Keratinocyte (primary cell): Measurements from ENCODE around the gene MED12. TPM values are rescaled to one million over a fixed set of nuclear protein-coding genes. Genes with fewer than 3 reads are reported as not detected.

Source experiments
- DNase-seq: peaks from one replicate; pipeline ENCODE4 v3.0.0-alpha.2; 2011; ENCODE audit warnings: low read depth, missing footprints, low spot score
- FAIRE-seq: peaks from 2 replicates; lab custom pipeline; 2011; peaks lifted over from hg19 to GRCh38; lab: Jason Lieb, UNC
- H2AFZ ChIP-seq: 2 replicates; pipeline ENCODE4 v1.6.0; 2012; ENCODE audit warnings: low read length, control low read depth, inconsistent platforms; ENCODE audit not compliant: control insufficient read depth
- H3K27ac ChIP-seq: 2 replicates; pipeline ENCODE4 v1.5.1; 2011; ENCODE audit warnings: low read length; ENCODE audit not compliant: control insufficient read depth, insufficient read depth
- H3K27me3 ChIP-seq: 3 replicates; pipeline ENCODE4 v1.6.0; 2011; ENCODE audit warnings: low read length; ENCODE audit not compliant: control insufficient read depth, insufficient read depth; ENCODE audit errors: extremely low read depth
- H3K36me3 ChIP-seq, 2 experiments: 2 replicates in 1 of 2; 3 replicates in 1 of 2; pipeline ENCODE4 v1.5.1; 2011; ENCODE audit warnings: low read length in 2 of 2, mild to moderate bottlenecking in 1 of 2; ENCODE audit not compliant: control insufficient read depth in 2 of 2, insufficient read depth in 2 of 2; ENCODE audit errors: extremely low read depth in 1 of 2
- H3K4me1 ChIP-seq: 3 replicates; pipeline ENCODE4 v1.5.1; 2011; ENCODE audit warnings: low read length; ENCODE audit not compliant: control insufficient read depth, insufficient read depth; ENCODE audit errors: extremely low read depth
- H3K4me2 ChIP-seq: 3 replicates; pipeline ENCODE4 v1.6.0; 2011; ENCODE audit warnings: low read depth, low read length; ENCODE audit not compliant: control insufficient read depth, insufficient read depth; ENCODE audit errors: extremely low read depth
- H3K4me3 ChIP-seq, 3 experiments: fragments of 200-600 bp in 1 of 3; sonication (generic) in 1 of 3; 2 replicates in 2 of 3; 3 replicates in 1 of 3; pipeline ENCODE4 v1.5.1; 2011 to 2016; ENCODE audit warnings: low read length in 3 of 3, mild to moderate bottlenecking in 3 of 3, control low read depth in 2 of 3, inconsistent platforms in 1 of 3, low read depth in 1 of 3, mixed read lengths in 1 of 3, mixed run types in 1 of 3, moderate library complexity in 1 of 3; ENCODE audit not compliant: control insufficient read depth in 2 of 3, insufficient read depth in 2 of 3; ENCODE audit errors: extremely low read depth in 1 of 3
- H3K79me2 ChIP-seq: 2 replicates; pipeline ENCODE4 v1.6.0; 2012; ENCODE audit warnings: low read length; ENCODE audit not compliant: control insufficient read depth, insufficient read depth
- H3K9ac ChIP-seq: 3 replicates; pipeline ENCODE4 v1.6.0; 2011; ENCODE audit warnings: low read length; ENCODE audit not compliant: control insufficient read depth, insufficient read depth; ENCODE audit errors: extremely low read depth
- H3K9me1 ChIP-seq: 3 replicates; pipeline ENCODE4 v1.6.0; 2011; ENCODE audit warnings: low read length; ENCODE audit not compliant: control insufficient read depth, insufficient read depth; ENCODE audit errors: extremely low read depth
- H3K9me3 ChIP-seq: 2 replicates; pipeline ENCODE4 v1.5.1; 2012; ENCODE audit warnings: low read depth, low read length; ENCODE audit not compliant: control insufficient read depth
- H4K20me1 ChIP-seq: 3 replicates; pipeline ENCODE4 v1.6.0; 2011; ENCODE audit warnings: low read length; ENCODE audit not compliant: control insufficient read depth, insufficient read depth; ENCODE audit errors: extremely low read depth
- EZH2 ChIP-seq: IDR thresholded peaks from one replicate; pipeline ENCODE4 v1.6.1; 2012; ENCODE audit warnings: inconsistent platforms, mild to moderate bottlenecking, low read length, moderate library complexity
- dilution Hi-C: fragments of 300-500 bp; cut with MboI; formaldehyde crosslinking; loops from one replicate; pipeline ENCODE4 v1.7.0; 2020; ENCODE audit warnings: low sequenced_read_pairs; ENCODE audit not compliant: extremely low pct_ligation_motif_present
- polyA plus RNA-seq, 5 experiments: library from polyadenylated mRNA; depleted of rRNA in 3 of 5; stranded (reverse) in 3 of 5; stranded (forward) in 1 of 5; unstranded in 1 of 5; fragments of >200 nt; gene quantifications; 1 replicate in 1 of 5; 2 replicates in 3 of 5; 3 replicates in 1 of 5; pipeline versions ENCODE4 v1.2.1 to v1.2.3, GENCODE V29; 2011 to 2012; ENCODE audit warnings: missing spikeins in 2 of 5, low read depth in 1 of 5, low replicate concordance in 1 of 5
- TF ChIP-seq, protein P1 (sequence below), 3 experiments: IDR thresholded peaks in 1 of 3; conservative IDR thresholded peaks in 1 of 3; optimal IDR thresholded peaks in 1 of 3; 2 replicates in 2 of 3; 3 replicates in 1 of 3; pipeline versions ENCODE3 to v1.5.1; 2011; ENCODE audit warnings: low read length in 3 of 3, mild to moderate bottlenecking in 3 of 3, moderate library complexity in 2 of 3, control low read depth in 1 of 3, inconsistent platforms in 1 of 3; ENCODE audit not compliant: insufficient read depth in 2 of 3; ENCODE audit errors: extremely low read depth in 1 of 3

The MED12 gene
- polyA plus RNA-seq, 1 donor (not counting 4 experiments of a cell fraction or from before 2014, with no cell fraction given) = 4.2 TPM

DNA sequence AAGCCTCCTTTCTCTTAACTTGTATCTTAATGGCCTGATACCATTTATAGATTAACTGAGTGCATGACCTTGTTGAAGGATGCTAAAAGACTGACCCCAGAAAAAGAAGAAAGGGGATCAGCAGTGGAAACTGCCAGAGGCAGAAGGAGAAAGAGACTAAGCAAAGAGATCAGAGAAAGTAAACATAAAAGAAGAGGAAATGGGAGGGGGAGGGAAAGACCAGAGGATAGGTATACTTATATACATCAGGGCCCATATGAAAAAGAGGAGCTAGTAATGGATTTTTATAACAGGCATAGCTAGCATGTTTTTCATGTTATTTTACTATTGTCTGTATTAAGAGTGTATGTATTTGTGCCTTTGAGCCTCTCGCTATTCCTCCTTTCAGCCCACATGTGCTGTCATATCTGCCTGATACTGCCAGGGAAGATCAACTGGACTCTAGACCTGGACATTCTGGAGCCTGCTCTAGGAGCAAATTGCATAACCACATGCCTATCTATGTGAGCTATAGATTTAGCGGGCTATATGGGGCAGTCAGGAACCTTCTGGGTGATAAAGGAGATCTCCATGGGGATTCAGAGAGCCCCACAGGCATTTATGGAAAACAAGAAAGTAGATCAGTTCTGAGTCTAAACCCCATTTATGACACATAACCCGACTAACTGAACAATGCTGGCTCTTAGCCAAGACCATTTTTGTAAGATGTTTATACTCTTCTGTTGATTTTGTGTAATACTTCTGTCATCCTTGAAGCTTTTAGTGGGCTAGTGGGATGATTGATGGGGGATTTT lies 36.9 kb upstream of the MED12 start:
- Histone ChIP-seq H3K27ac (no peak overlapping the region), H3K27me3 (no peaks in the 10 kb centered on the region), H3K9me3 (no peaks in the 10 kb centered on the region), H3K4me2 (no peak overlapping the region), H3K4me1 (no peaks in the 10 kb centered on the region), H3K4me3 (no peak overlapping the region), H3K79me2 (no peaks in the 10 kb centered on the region), H3K9me1 (no peaks in the 10 kb centered on the region), H3K36me3 (no peaks in the 10 kb centered on the region), H4K20me1 (no peaks in the 10 kb centered on the region), H3K9ac (no peak overlapping the region), H2AFZ (no peak overlapping the region)
- no peak for TF ChIP-seq EZH2
- TF ChIP-seq, protein P1, sequence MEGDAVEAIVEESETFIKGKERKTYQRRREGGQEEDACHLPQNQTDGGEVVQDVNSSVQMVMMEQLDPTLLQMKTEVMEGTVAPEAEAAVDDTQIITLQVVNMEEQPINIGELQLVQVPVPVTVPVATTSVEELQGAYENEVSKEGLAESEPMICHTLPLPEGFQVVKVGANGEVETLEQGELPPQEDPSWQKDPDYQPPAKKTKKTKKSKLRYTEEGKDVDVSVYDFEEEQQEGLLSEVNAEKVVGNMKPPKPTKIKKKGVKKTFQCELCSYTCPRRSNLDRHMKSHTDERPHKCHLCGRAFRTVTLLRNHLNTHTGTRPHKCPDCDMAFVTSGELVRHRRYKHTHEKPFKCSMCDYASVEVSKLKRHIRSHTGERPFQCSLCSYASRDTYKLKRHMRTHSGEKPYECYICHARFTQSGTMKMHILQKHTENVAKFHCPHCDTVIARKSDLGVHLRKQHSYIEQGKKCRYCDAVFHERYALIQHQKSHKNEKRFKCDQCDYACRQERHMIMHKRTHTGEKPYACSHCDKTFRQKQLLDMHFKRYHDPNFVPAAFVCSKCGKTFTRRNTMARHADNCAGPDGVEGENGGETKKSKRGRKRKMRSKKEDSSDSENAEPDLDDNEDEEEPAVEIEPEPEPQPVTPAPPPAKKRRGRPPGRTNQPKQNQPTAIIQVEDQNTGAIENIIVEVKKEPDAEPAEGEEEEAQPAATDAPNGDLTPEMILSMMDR (optimal IDR thresholded peaks at IDR 0.05 in 1 of 3, IDR thresholded peaks at IDR 0.05 in 1 of 3, conservative IDR thresholded peaks at IDR 0.05 in 1 of 3; ENCODE audit: extremely low read depth in 1 of 3, insufficient read depth in 2 of 3, low read length in 3 of 3) = no peak
- dilution Hi-C loops = no loop called here
- FAIRE-seq (no peak), DNase-seq (no peak)

DNA sequence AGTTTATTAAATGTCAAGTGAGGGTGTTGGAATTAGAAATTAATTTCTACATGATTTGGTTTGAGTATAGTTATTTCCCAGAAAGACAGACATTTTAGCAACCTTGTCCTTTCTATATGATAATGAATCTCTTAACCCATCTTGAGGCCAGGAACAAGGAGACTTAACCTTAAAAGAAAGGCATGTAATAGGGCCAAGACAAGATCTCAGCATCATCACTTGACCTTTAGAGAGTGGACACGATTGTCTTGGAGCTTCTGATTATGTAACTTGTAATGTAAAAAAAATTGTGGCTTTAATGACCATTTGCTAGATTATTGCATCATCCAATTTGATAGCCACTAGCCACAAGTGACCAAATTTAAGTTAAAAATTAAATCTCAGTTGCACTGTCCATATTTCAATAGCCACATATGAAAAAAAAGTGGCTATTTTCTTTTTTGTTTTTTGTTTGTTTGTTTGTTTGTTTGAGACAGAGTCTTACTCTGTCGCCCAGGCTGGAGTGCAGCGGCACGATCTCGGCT lies 36.2 kb upstream of the MED12 start:
- no peaks in the 10 kb centered on the region for H3K36me3 ChIP-seq
- no peak overlapping the region for H3K4me3 ChIP-seq
- DNase-seq (no peak), FAIRE-seq (no peak)
- H3K9ac ChIP-seq = no peak overlapping the region
- no peaks in the 10 kb centered on the region for H3K9me3 ChIP-seq
- no peaks in the 10 kb centered on the region for H4K20me1 ChIP-seq
- no peak overlapping the region for H3K27ac ChIP-seq
- H3K79me2 ChIP-seq = no peaks in the 10 kb centered on the region
- H3K4me2 ChIP-seq = no peak overlapping the region
- TF ChIP-seq EZH2 = no peak
- TF ChIP-seq, protein P1 (optimal IDR thresholded peaks at IDR 0.05 in 1 of 3, IDR thresholded peaks at IDR 0.05 in 1 of 3, conservative IDR thresholded peaks at IDR 0.05 in 1 of 3; ENCODE audit: extremely low read depth in 1 of 3, insufficient read depth in 2 of 3, low read length in 3 of 3) = no peak
- no peaks in the 10 kb centered on the region for H3K27me3 ChIP-seq
- no peaks in the 10 kb centered on the region for H3K4me1 ChIP-seq
- H2AFZ ChIP-seq = no peak overlapping the region
- dilution Hi-C loops = no loop called here
- no peaks in the 10 kb centered on the region for H3K9me1 ChIP-seq
